ENCODE measurements around the gene TOPAZ1. TPM values are rescaled to one million over a fixed set of nuclear protein-coding genes. Genes with fewer than 3 reads are reported as not detected.

Gene TOPAZ1
- polyA plus RNA-seq, 1 donor from 2014 or later, result not detected

DNA sequence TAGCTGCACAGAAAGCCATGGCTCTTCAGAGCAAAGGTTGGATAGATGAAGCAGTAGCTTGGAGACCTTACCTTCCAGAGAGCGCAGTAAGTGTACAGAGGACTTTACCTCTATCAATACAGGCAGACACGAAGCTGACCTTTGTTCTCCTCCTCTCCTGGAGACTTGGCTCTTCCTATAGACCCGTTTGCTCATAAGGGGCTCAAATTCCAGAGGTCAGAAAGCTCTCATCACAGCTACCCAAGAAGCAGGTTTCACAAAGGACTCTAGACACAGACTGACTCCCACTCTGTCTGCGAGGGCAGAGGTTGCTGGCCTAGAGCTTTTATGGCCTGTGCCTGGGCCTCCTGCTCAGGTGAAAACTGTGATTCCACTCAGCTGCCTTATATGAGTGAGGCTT lies 35.4 kb upstream of the TOPAZ1 start:
- H3K27ac ChIP-seq (ENCODE audit: low read length), result no peak overlapping the region
- H3K36me3 ChIP-seq (ENCODE audit: insufficient read depth, low read length), result no peaks in the 10 kb centered on the region
- H3K79me2 ChIP-seq (replicated peaks; ENCODE audit: insufficient read depth, low read length), result no peaks in the 10 kb centered on the region
- H3K9me2 ChIP-seq (ENCODE audit: insufficient read depth, low read length), result no peaks in the 10 kb centered on the region
- no peaks in the 10 kb centered on the region for H3F3A ChIP-seq (ENCODE audit: insufficient read depth, low read length, poor library complexity, severe bottlenecking)
- no peaks in the 10 kb centered on the region for H3K27me3 ChIP-seq (ENCODE audit: insufficient read depth, low read depth, low read length)
- no peak overlapping the region for H3K9ac ChIP-seq (ENCODE audit: low read length)
- no peak overlapping the region for H3K4me3 ChIP-seq (ENCODE audit: low read length)
- H4K20me1 ChIP-seq (ENCODE audit: insufficient read depth), result no peaks in the 10 kb centered on the region
- no peaks in the 10 kb centered on the region for H3K9me3 ChIP-seq (ENCODE audit: low read length)
- no peak overlapping the region for H2AFZ ChIP-seq (ENCODE audit: low read depth, low read length)
- no peak for TF ChIP-seq MXI1 (conservative IDR thresholded peaks at IDR 0.05; ENCODE audit: poor library complexity, severe bottlenecking)
- no peak for TF ChIP-seq RAD21 (conservative IDR thresholded peaks at IDR 0.05)
- H3K4me2 ChIP-seq (ENCODE audit: low read length), result no peak overlapping the region

DNA sequence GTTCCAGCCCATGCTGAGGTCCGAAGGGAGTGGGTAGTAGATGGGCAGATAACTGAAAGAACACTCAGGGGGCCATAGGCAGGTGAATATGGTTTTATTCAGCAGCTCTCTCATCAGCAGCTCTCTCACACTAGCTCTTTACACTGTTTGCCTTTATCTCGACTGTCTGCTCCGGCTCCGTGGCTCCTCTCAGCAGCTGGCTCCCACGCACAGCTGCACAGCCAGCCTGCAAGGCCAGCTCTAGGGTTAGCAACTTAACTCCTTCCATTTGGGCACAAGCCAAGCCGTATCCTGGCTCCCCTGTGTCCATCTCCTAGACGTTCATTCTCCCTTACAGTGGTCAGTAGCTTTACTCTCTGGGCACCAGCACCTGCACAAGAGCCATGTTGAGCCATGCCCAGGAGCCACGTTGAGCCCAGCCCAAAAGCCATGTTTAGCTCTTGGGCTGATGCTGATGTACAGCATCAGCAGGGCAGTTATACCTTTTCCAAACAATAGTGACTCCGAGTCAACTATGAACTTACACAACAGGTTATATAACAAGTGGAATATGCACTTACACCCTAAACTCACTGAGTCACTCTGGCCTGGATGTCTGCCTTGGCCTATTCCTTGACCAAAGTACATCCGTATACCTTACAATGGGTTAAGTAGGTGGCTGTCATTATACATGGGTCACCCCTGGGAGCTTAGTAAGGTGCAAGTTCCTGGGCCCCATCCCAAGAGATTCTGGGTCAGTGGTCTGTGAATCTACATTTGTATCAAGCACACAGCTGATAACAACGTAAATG lies 34.6 kb upstream of the TOPAZ1 start:
- Histone ChIP-seq H3K9me2 (ENCODE audit: insufficient read depth, low read length) (no peaks in the 10 kb centered on the region), H3F3A (ENCODE audit: insufficient read depth, low read length, poor library complexity, severe bottlenecking) (no peaks in the 10 kb centered on the region), H3K4me2 (ENCODE audit: low read length) (no peak overlapping the region), H3K27ac (ENCODE audit: low read length) (no peak overlapping the region), H3K9me3 (ENCODE audit: low read length) (no peaks in the 10 kb centered on the region), H3K36me3 (ENCODE audit: insufficient read depth, low read length) (no peaks in the 10 kb centered on the region), H4K20me1 (ENCODE audit: insufficient read depth) (no peaks in the 10 kb centered on the region), H3K27me3 (ENCODE audit: insufficient read depth, low read depth, low read length) (no peaks in the 10 kb centered on the region), H3K9ac (ENCODE audit: low read length) (no peak overlapping the region), H3K4me3 (ENCODE audit: low read length) (no peak overlapping the region), H3K79me2 (replicated peaks; ENCODE audit: insufficient read depth, low read length) (no peaks in the 10 kb centered on the region), H2AFZ (ENCODE audit: low read depth, low read length) (no peak overlapping the region)
- TF ChIP-seq EZH2 (IDR thresholded peaks at IDR 0.05; ENCODE audit: borderline replicate concordance, insufficient read depth, low read length, poor library complexity, severe bottlenecking) (no peak), POLR2AphosphoS5 (IDR thresholded peaks at IDR 0.05) (no peak), MXI1 (conservative IDR thresholded peaks at IDR 0.05; ENCODE audit: poor library complexity, severe bottlenecking) (no peak), SMC3 (conservative IDR thresholded peaks at IDR 0.05; ENCODE audit: poor library complexity) (no peak), TAF1 (IDR thresholded peaks at IDR 0.05; ENCODE audit: low read depth) (no peak), EP300 (conservative IDR thresholded peaks at IDR 0.05; ENCODE audit: poor library complexity, severe bottlenecking) (no peak), RAD21 (conservative IDR thresholded peaks at IDR 0.05) (no peak)
- TF ChIP-seq, protein P1, sequence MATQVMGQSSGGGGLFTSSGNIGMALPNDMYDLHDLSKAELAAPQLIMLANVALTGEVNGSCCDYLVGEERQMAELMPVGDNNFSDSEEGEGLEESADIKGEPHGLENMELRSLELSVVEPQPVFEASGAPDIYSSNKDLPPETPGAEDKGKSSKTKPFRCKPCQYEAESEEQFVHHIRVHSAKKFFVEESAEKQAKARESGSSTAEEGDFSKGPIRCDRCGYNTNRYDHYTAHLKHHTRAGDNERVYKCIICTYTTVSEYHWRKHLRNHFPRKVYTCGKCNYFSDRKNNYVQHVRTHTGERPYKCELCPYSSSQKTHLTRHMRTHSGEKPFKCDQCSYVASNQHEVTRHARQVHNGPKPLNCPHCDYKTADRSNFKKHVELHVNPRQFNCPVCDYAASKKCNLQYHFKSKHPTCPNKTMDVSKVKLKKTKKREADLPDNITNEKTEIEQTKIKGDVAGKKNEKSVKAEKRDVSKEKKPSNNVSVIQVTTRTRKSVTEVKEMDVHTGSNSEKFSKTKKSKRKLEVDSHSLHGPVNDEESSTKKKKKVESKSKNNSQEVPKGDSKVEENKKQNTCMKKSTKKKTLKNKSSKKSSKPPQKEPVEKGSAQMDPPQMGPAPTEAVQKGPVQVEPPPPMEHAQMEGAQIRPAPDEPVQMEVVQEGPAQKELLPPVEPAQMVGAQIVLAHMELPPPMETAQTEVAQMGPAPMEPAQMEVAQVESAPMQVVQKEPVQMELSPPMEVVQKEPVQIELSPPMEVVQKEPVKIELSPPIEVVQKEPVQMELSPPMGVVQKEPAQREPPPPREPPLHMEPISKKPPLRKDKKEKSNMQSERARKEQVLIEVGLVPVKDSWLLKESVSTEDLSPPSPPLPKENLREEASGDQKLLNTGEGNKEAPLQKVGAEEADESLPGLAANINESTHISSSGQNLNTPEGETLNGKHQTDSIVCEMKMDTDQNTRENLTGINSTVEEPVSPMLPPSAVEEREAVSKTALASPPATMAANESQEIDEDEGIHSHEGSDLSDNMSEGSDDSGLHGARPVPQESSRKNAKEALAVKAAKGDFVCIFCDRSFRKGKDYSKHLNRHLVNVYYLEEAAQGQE (IDR thresholded peaks at IDR 0.05; ENCODE audit: borderline replicate concordance), result no peak
- TF ChIP-seq, protein P2, sequence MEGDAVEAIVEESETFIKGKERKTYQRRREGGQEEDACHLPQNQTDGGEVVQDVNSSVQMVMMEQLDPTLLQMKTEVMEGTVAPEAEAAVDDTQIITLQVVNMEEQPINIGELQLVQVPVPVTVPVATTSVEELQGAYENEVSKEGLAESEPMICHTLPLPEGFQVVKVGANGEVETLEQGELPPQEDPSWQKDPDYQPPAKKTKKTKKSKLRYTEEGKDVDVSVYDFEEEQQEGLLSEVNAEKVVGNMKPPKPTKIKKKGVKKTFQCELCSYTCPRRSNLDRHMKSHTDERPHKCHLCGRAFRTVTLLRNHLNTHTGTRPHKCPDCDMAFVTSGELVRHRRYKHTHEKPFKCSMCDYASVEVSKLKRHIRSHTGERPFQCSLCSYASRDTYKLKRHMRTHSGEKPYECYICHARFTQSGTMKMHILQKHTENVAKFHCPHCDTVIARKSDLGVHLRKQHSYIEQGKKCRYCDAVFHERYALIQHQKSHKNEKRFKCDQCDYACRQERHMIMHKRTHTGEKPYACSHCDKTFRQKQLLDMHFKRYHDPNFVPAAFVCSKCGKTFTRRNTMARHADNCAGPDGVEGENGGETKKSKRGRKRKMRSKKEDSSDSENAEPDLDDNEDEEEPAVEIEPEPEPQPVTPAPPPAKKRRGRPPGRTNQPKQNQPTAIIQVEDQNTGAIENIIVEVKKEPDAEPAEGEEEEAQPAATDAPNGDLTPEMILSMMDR (IDR thresholded peaks at IDR 0.05; ENCODE audit: poor library complexity, severe bottlenecking), result no peak
